Vagina (tissue), 2 donors: ENCODE data around the gene MYL3. TPM values are rescaled to one million over a fixed set of nuclear protein-coding genes. Genes with fewer than 3 reads are reported as not detected.

Source experiments
- DNase-seq, 2 donors: peaks; one replicate each; pipeline ENCODE4 v3.0.0-alpha.2; 2017; ENCODE audit errors: extremely low spot score in 2 of 2
- H3K27ac ChIP-seq: fragments of 200-600 bp; sonication (generic); one replicate; pipeline ENCODE4 v1.5.1; 2019
- H3K27me3 ChIP-seq: fragments of 200-600 bp; sonication (generic); one replicate; pipeline ENCODE4 v1.5.1; 2019
- H3K36me3 ChIP-seq, 2 donors: fragments of 200-600 bp; sonication (generic); one replicate each; pipeline ENCODE4 v1.5.1; 2017 to 2019
- H3K4me1 ChIP-seq: fragments of 200-600 bp; sonication (generic); one replicate; pipeline ENCODE4 v1.5.1; 2019
- H3K4me3 ChIP-seq, 2 donors: fragments of 200-600 bp; sonication (generic); 1 replicate in 1 of 2; 2 replicates in 1 of 2; pipeline ENCODE4 v1.5.1; 2016 to 2019
- H3K9me3 ChIP-seq: fragments of 200-600 bp; sonication (generic); one replicate; pipeline ENCODE4 v1.5.1; 2019
- POLR2A ChIP-seq, 2 donors: fragments of 450-650 bp; IDR thresholded peaks; one replicate each; pipeline ENCODE4 v1.6.1; 2017; ENCODE audit warnings: antibody characterized with exemption in 2 of 2, mild to moderate bottlenecking in 2 of 2, moderate library complexity in 2 of 2
- POLR2AphosphoS5 ChIP-seq, 2 donors: sonication (generic); formaldehyde crosslinking; IDR thresholded peaks; one replicate each; pipeline ENCODE4 v1.9.0; 2017; ENCODE audit warnings: antibody characterized with exemption in 2 of 2, mild to moderate bottlenecking in 2 of 2, low read depth in 1 of 2; ENCODE audit not compliant: insufficient read depth in 1 of 2
- intact Hi-C: fragments of 100-400 bp; cut with DNase I; formaldehyde crosslinking; loops from one replicate; pipeline ENCODE4 v1.15.1; 2023
- total RNA-seq: library from RNA; depleted of rRNA; stranded (reverse); fragments of >200 nt; gene quantifications from one replicate; pipeline ENCODE4 v1.2.3, GENCODE V29; 2016
- TF ChIP-seq, protein P1 (sequence below), 3 experiments: fragments of 450-650 bp in 2 of 3; fragments of 200-600 bp in 1 of 3; sonication (generic) in 1 of 3; IDR thresholded peaks; one replicate each; pipeline ENCODE4 v1.5.1; 2017 to 2019; ENCODE audit warnings: antibody characterized with exemption in 3 of 3, mild to moderate bottlenecking in 2 of 3, moderate library complexity in 2 of 3

The MYL3 gene
- total RNA-seq, 1 donor from 2014 or later = not detected

DNA sequence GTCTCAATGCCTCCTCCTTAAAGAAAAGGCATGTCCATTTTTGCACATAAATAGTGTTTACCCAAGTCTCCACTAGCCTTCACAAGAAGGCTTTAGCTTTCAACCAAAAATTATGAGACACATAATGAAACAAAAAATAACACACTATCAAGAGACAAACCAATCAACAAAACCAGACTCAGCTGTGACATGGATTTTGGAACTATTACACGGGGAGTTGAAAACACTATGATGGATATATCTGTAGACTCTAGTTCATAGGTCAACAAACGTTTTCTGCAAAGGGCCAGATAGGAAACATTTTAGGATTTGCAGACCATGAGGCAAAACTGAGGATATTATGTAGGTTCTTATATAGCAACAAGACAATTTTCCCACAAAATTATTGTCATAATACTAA, 24.9 kb downstream of the MYL3 start:
- TF ChIP-seq, protein P1, sequence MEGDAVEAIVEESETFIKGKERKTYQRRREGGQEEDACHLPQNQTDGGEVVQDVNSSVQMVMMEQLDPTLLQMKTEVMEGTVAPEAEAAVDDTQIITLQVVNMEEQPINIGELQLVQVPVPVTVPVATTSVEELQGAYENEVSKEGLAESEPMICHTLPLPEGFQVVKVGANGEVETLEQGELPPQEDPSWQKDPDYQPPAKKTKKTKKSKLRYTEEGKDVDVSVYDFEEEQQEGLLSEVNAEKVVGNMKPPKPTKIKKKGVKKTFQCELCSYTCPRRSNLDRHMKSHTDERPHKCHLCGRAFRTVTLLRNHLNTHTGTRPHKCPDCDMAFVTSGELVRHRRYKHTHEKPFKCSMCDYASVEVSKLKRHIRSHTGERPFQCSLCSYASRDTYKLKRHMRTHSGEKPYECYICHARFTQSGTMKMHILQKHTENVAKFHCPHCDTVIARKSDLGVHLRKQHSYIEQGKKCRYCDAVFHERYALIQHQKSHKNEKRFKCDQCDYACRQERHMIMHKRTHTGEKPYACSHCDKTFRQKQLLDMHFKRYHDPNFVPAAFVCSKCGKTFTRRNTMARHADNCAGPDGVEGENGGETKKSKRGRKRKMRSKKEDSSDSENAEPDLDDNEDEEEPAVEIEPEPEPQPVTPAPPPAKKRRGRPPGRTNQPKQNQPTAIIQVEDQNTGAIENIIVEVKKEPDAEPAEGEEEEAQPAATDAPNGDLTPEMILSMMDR (IDR thresholded peaks at IDR 0.05) = no peak
- TF ChIP-seq POLR2AphosphoS5 (IDR thresholded peaks at IDR 0.05; ENCODE audit: insufficient read depth in 1 of 2, low read depth in 1 of 2) = no peak
- H3K9me3 ChIP-seq = peaks cover 8% of the 10 kb centered on the region
- H3K27me3 ChIP-seq = no peaks in the 10 kb centered on the region
- no peak for DNase-seq
- intact Hi-C loops = no loop called here
- no peak overlapping the region for H3K27ac ChIP-seq
- no peak overlapping the region for H3K4me3 ChIP-seq
- no peaks in the 10 kb centered on the region for H3K4me1 ChIP-seq
- H3K36me3 ChIP-seq = peaks cover 0 to 3% of the 10 kb centered on the region in 2 donors

DNA sequence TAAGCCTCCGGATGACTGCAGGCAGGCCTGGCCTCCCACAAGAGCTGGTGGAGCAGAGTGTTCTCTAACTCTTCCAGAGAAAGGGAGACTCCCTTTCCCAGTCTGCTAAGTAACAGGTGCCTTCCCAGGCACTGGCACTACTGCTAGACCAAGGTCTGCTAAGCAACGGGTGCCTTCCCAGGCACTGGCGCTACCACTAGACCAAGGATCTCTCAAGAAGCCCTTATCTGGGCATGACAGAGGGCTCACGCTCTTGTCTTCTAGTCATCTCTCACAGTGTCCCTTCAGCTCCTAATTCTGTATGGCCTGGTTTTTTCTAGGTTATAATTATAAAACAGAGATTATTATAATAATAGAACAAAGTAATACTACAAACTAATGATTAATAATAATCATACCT, 27.8 kb downstream of the MYL3 start:
- DNase-seq = no peak
- H3K27ac ChIP-seq = no peak overlapping the region
- no peak overlapping the region for H3K4me3 ChIP-seq
- H3K9me3 ChIP-seq = no peaks in the 10 kb centered on the region
- TF ChIP-seq POLR2AphosphoS5 (IDR thresholded peaks at IDR 0.05; ENCODE audit: insufficient read depth in 1 of 2, low read depth in 1 of 2) (no peak), POLR2A (IDR thresholded peaks at IDR 0.05) (no peak)
- TF ChIP-seq, protein P1 (IDR thresholded peaks at IDR 0.05) = no peak
- H3K4me1 ChIP-seq = no peaks in the 10 kb centered on the region
- peaks cover 0 to 3% of the 10 kb centered on the region in 2 donors for H3K36me3 ChIP-seq
- H3K27me3 ChIP-seq = no peaks in the 10 kb centered on the region
- intact Hi-C loops = no loop called here

DNA sequence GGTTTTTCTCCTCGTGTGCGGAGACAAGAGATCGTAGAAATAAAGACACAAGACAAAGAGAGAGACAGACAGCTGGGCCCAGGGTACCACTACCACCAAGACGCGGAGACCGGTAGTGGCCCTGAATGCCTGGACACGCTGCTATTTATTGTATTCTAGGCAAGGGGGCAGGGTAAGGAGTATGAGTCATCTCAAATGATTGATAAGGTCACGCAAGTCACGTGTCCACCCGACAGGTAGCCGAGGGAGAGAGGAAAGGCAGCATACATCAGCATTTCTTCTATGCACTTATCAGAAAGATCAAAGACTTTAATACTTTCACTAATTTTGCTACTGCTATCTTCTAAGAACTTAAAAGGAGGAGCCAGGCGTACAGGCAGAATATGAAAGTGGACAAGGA, 28.2 kb downstream of the MYL3 start:
- Histone ChIP-seq H3K27ac (no peak overlapping the region), H3K9me3 (no peaks in the 10 kb centered on the region), H3K4me1 (no peaks in the 10 kb centered on the region), H3K36me3 (peaks cover 0 to 3% of the 10 kb centered on the region in 2 donors), H3K4me3 (no peak overlapping the region), H3K27me3 (no peaks in the 10 kb centered on the region)
- no peak for TF ChIP-seq POLR2A (IDR thresholded peaks at IDR 0.05)
- TF ChIP-seq, protein P1 (IDR thresholded peaks at IDR 0.05) = no peak
- DNase-seq = no peak
- intact Hi-C loops = no loop called here

GRCh38 chr3:46833346-46834300, 29.6 kb downstream of the MYL3 start:
- Histone ChIP-seq H3K36me3 (peaks cover 0 to 3% of the 10 kb centered on the region in 2 donors), H3K4me3 (no peak overlapping the region), H3K27ac (no peak overlapping the region), H3K9me3 (no peaks in the 10 kb centered on the region), H3K27me3 (no peaks in the 10 kb centered on the region), H3K4me1 (no peaks in the 10 kb centered on the region)
- TF ChIP-seq POLR2AphosphoS5 (IDR thresholded peaks at IDR 0.05; ENCODE audit: insufficient read depth in 1 of 2, low read depth in 1 of 2) = no peak
- intact Hi-C loops = no loop called here
- DNase-seq = no peak

- no peaks in the 10 kb centered on the region for H3K9me3 ChIP-seq
- no peak overlapping the region for H3K27ac ChIP-seq
- no peak for TF ChIP-seq POLR2AphosphoS5 (IDR thresholded peaks at IDR 0.05; ENCODE audit: insufficient read depth in 1 of 2, low read depth in 1 of 2)
- no peak for TF ChIP-seq POLR2A (IDR thresholded peaks at IDR 0.05)
- TF ChIP-seq, protein P1 (IDR thresholded peaks at IDR 0.05) = no peak
- H3K27me3 ChIP-seq = no peaks in the 10 kb centered on the region
- no peak for DNase-seq
- no peak overlapping the region for H3K4me3 ChIP-seq
- no peaks in the 10 kb centered on the region for H3K4me1 ChIP-seq
- peaks cover 0 to 3% of the 10 kb centered on the region in 2 donors for H3K36me3 ChIP-seq
- intact Hi-C loops = no loop called here
These were observed 31.4 kb downstream of the MYL3 start for GRCh38 chr3:46831841-46832240.
